ENCODE data around the gene ATG2B.

ATG2B gene

DNA sequence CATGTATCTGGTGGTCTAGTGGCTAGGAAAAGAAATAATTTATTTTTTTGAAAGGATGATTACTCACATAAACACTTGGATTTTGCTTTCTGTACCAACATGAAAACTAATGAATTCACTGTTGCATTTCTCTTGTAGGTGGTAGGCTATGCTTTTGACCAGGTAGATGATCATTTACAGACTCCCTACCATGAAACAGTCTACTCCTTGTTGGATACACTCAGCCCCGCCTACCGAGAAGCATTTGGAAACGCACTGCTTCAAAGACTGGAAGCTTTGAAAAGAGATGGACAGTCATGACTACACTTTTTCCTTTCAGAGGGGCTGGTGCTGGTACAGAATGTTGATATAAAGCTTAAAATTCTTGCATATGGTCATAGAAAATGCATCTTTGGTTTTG lies 22.2 kb upstream of the ATG2B start:
- Histone ChIP-seq H3K36me3 (ENCODE audit: insufficient read depth, low read length) (peaks cover 10% of the 10 kb centered on the region; the same call in 1 of the 2 replicates), H3K9me3 (ENCODE audit: low read depth, low read length) (no peaks in the 10 kb centered on the region), H3K27ac (no peak overlapping the region), H3K4me3 (no peak overlapping the region), H3K9ac (ENCODE audit: insufficient read length) (no peak overlapping the region)
- DNase-seq (ENCODE audit: low read depth, low spot score): no peak
- no peak for TF ChIP-seq EZH2 (IDR thresholded peaks at IDR 0.05)
- TF ChIP-seq POLR2AphosphoS5 (IDR thresholded peaks at IDR 0.05; ENCODE audit: borderline replicate concordance, low read depth, low read length): no peak
- no peak for TF ChIP-seq FOXP2 (optimal IDR thresholded peaks at IDR 0.05; ENCODE audit: control extremely low read depth, extremely low read length, insufficient read depth)

DNA sequence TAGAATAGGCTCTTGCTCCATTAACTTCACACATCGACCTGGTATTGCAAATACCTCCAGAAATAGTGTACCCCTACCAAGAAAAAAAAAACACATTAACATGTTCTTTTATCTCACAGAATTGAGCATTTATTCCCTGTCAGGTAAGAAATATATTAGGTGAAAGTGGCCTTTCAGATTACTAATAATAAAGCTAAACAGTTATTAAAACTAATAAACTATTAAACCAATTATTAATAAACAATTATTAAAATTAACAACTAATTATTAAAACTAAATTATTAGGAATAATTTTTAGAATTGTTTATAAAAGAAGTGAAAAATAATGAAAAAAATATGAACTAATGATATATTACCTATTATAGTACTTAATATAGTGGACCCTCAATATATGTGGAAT lies 21.6 kb upstream of the ATG2B start:
- no peak for DNase-seq (ENCODE audit: low read depth, low spot score)
- Histone ChIP-seq H3K27ac (no peak overlapping the region), H3K4me3 (no peak overlapping the region), H3K36me3 (ENCODE audit: insufficient read depth, low read length) (peaks cover 10% of the 10 kb centered on the region; the same call in 1 of the 2 replicates), H3K9ac (ENCODE audit: insufficient read length) (no peak overlapping the region), H3K9me3 (ENCODE audit: low read depth, low read length) (no peaks in the 10 kb centered on the region)
- TF ChIP-seq EZH2 (IDR thresholded peaks at IDR 0.05) (no peak), FOXP2 (optimal IDR thresholded peaks at IDR 0.05; ENCODE audit: control extremely low read depth, extremely low read length, insufficient read depth) (no peak), POLR2AphosphoS5 (IDR thresholded peaks at IDR 0.05; ENCODE audit: borderline replicate concordance, low read depth, low read length) (no peak)

DNA sequence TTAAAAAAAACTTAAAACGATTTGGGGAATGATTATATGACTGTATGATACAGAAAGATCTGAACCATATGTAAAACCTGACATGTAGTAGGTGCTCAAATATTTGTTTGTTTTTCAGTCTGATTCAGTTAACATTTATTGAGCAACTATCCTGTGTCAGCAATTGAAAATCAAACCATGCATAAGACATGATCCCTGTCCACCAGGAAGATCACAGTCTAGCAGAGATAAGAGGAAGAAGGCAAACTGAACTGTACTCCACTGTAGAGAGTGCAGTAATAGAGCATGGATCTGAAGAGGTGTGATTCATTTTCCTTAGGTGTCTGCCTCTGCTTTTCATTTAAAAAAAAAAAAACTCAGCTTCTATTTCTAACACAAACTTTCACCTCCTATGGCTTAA lies 20.9 kb upstream of the ATG2B start:
- no peaks in the 10 kb centered on the region for H3K9me3 ChIP-seq (ENCODE audit: low read depth, low read length)
- TF ChIP-seq POLR2AphosphoS5 (IDR thresholded peaks at IDR 0.05; ENCODE audit: borderline replicate concordance, low read depth, low read length): no peak
- TF ChIP-seq FOXP2 (optimal IDR thresholded peaks at IDR 0.05; ENCODE audit: control extremely low read depth, extremely low read length, insufficient read depth): no peak
- no peak for TF ChIP-seq EZH2 (IDR thresholded peaks at IDR 0.05)

DNA sequence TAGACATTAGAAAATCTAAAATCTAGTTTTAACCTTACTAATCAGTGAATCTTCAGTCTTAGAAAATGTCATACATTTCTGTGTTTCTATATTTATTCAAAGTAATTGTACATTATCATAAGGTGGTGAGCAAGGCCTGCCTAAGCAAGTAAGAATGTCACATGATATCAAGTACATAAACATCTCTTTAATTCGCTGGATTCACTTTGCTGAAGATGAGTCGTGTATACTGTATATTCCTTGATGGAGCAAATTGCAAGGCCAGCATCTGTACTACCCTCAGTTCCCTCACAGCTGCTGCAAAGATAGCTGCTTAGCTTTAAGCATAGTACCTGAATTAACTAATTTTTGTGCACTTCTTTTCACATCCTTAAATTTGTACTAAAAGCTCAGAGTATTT lies 20.3 kb upstream of the ATG2B start:
- DNase-seq (ENCODE audit: low read depth, low spot score): no peak
- TF ChIP-seq EZH2 (IDR thresholded peaks at IDR 0.05) (no peak), FOXP2 (optimal IDR thresholded peaks at IDR 0.05; ENCODE audit: control extremely low read depth, extremely low read length, insufficient read depth) (no peak), POLR2AphosphoS5 (IDR thresholded peaks at IDR 0.05; ENCODE audit: borderline replicate concordance, low read depth, low read length) (no peak)
- no peak overlapping the region for H3K4me3 ChIP-seq
- H3K9ac ChIP-seq (ENCODE audit: insufficient read length): no peak overlapping the region
- H3K36me3 ChIP-seq (ENCODE audit: insufficient read depth, low read length): peaks cover 10% of the 10 kb centered on the region; the same call in 1 of the 2 replicates
- H3K9me3 ChIP-seq (ENCODE audit: low read depth, low read length): no peaks in the 10 kb centered on the region
- H3K27ac ChIP-seq: no peak overlapping the region

More for the DNA sequence above, 20.9 kb upstream of the ATG2B start:
- Histone ChIP-seq H3K36me3 (ENCODE audit: insufficient read depth, low read length) (peaks cover 10% of the 10 kb centered on the region; the same call in 1 of the 2 replicates), H3K27ac (no peak overlapping the region), H3K4me3 (no peak overlapping the region), H3K9ac (ENCODE audit: insufficient read length) (no peak overlapping the region)
- DNase-seq (ENCODE audit: low read depth, low spot score): no peak

DNA sequence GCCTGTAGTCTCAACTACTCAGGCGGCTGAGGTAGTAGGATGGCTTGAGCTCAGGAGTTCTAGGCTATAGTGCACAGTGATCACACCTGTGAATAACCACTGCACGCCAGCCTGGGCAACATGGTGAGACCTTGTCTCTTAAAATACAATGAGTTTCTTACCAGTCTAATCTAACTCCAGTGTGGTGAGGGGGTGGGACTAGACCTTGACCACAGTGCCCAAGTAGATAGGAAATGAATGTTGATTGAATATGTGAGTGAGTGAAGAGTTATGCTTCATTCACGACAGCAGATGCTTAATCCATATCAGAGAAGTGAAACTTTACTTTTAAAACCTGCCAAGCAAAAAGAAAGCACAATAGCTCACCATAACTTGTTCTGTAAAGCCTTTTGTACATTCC lies 17.6 kb upstream of the ATG2B start:
- no peak for DNase-seq (ENCODE audit: low read depth, low spot score)
- no peak overlapping the region for H3K4me3 ChIP-seq
- peaks cover 7% of the 10 kb centered on the region; the same call in 1 of the 2 replicates for H3K36me3 ChIP-seq (ENCODE audit: insufficient read depth, low read length)
- H3K9ac ChIP-seq (ENCODE audit: insufficient read length): no peak overlapping the region
- H3K27ac ChIP-seq: no peak overlapping the region
- TF ChIP-seq POLR2AphosphoS5 (IDR thresholded peaks at IDR 0.05; ENCODE audit: borderline replicate concordance, low read depth, low read length): no peak
- no peak for TF ChIP-seq EZH2 (IDR thresholded peaks at IDR 0.05)
- no peak for TF ChIP-seq FOXP2 (optimal IDR thresholded peaks at IDR 0.05; ENCODE audit: control extremely low read depth, extremely low read length, insufficient read depth)
- H3K9me3 ChIP-seq (ENCODE audit: low read depth, low read length): no peaks in the 10 kb centered on the region

DNA sequence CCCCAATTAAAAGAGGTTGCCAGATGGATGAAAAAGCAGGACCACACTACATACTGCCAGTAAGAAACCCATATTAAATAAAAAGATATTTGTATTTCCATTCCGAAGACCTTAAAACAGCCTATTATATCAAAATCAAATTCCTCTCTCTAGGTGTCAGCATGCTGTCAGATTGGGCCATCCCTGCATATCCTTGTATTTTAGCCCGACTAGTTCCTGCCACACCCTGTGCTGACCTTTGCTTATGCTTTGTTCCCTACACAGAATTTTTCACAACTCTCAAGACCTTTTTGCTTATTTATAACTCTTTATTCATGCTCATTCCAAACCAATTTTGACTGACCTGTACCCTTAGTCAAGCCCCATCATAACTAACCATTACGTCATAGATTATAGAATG lies 13.0 kb upstream of the ATG2B start:
- H3K9me3 ChIP-seq (ENCODE audit: low read depth, low read length): no peaks in the 10 kb centered on the region
- no peak overlapping the region for H3K4me3 ChIP-seq
- H3K9ac ChIP-seq (ENCODE audit: insufficient read length): no peak overlapping the region
- DNase-seq (ENCODE audit: low read depth, low spot score): no peak
- no peaks in the 10 kb centered on the region for H3K36me3 ChIP-seq (ENCODE audit: insufficient read depth, low read length)
- TF ChIP-seq EZH2 (IDR thresholded peaks at IDR 0.05) (no peak), POLR2AphosphoS5 (IDR thresholded peaks at IDR 0.05; ENCODE audit: borderline replicate concordance, low read depth, low read length) (no peak), FOXP2 (optimal IDR thresholded peaks at IDR 0.05; ENCODE audit: control extremely low read depth, extremely low read length, insufficient read depth) (no peak)
- no peak overlapping the region for H3K27ac ChIP-seq

DNA sequence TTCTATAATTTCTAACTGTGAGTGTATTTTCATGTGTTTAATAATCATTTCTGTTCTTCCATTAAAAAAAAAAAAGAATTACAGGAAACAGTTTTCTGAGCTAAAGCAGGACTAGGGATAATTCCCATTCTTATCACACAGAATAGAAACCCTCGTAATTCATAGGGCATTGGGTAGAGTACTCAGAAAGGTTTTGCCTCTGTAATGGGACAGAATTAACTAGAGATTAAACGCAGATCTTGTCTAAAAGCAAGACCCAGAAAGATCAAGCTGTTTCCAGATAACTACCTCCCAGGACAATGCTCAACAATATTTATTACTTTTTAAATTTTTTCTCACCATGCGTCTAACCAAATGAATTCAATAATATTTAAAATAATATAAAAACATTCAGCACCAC lies 10.4 kb upstream of the ATG2B start:
- no peak overlapping the region for H3K4me3 ChIP-seq
- DNase-seq (ENCODE audit: low read depth, low spot score): no peak
- H3K9ac ChIP-seq (ENCODE audit: insufficient read length): no peak overlapping the region
- TF ChIP-seq FOXP2 (optimal IDR thresholded peaks at IDR 0.05; ENCODE audit: control extremely low read depth, extremely low read length, insufficient read depth) (no peak), POLR2AphosphoS5 (IDR thresholded peaks at IDR 0.05; ENCODE audit: borderline replicate concordance, low read depth, low read length) (no peak), EZH2 (IDR thresholded peaks at IDR 0.05) (no peak)
- H3K9me3 ChIP-seq (ENCODE audit: low read depth, low read length): no peaks in the 10 kb centered on the region
- H3K27ac ChIP-seq: no peak overlapping the region
- H3K36me3 ChIP-seq (ENCODE audit: insufficient read depth, low read length): no peaks in the 10 kb centered on the region

DNA sequence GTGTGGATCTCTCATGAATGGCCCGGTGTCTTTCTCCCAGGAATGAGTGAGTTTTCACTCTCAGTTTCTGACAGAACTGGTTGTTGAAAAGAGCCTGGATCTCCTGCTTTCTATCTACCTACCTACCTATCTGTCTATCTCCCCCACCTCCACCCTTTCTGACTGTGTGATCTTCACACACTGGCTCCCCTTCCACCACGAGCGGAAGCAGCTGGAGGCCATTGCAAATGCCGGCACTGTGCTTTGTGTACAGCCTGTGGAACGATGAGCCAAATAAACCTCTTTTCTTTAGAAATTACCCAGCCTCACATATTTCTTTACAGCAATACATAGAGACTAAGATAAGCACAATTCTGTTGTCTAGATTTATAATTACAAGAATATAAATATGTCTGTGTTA lies 7.4 kb upstream of the ATG2B start:
- no peak overlapping the region for H3K9ac ChIP-seq (ENCODE audit: insufficient read length)
- DNase-seq (ENCODE audit: low read depth, low spot score): no peak
- no peak overlapping the region for H3K27ac ChIP-seq
- H3K9me3 ChIP-seq (ENCODE audit: low read depth, low read length): no peaks in the 10 kb centered on the region
- TF ChIP-seq FOXP2 (optimal IDR thresholded peaks at IDR 0.05; ENCODE audit: control extremely low read depth, extremely low read length, insufficient read depth): no peak
- TF ChIP-seq POLR2AphosphoS5 (IDR thresholded peaks at IDR 0.05; ENCODE audit: borderline replicate concordance, low read depth, low read length): no peak
- no peak for TF ChIP-seq EZH2 (IDR thresholded peaks at IDR 0.05)
- H3K36me3 ChIP-seq (ENCODE audit: insufficient read depth, low read length): no peaks in the 10 kb centered on the region
- H3K4me3 ChIP-seq: no peak overlapping the region

DNA sequence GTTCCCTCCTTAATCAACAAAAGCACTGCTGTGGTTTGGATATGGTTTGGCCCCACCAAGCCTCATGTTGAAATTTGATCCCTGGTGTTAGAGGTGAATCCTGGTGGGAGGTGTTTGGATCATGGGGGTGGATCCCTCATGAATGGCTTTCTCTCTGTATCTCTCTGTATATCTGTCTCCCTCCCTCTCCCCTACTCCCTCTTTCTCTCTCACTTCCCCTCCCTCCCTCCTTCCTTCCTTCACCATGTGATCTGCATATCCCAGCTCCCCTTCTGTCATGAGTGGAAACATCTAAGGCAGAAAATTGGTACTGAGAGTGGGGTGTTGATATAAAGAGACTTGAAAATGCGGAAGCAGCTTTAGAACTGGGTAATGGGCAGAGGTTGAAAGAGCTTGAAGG lies 5.4 kb upstream of the ATG2B start:
- Histone ChIP-seq H3K9ac (ENCODE audit: insufficient read length) (no peak overlapping the region), H3K9me3 (ENCODE audit: low read depth, low read length) (no peaks in the 10 kb centered on the region), H3K4me3 (no peak overlapping the region), H3K27ac (no peak overlapping the region), H3K36me3 (ENCODE audit: insufficient read depth, low read length) (no peaks in the 10 kb centered on the region)
- no peak for TF ChIP-seq EZH2 (IDR thresholded peaks at IDR 0.05)
- no peak for TF ChIP-seq FOXP2 (optimal IDR thresholded peaks at IDR 0.05; ENCODE audit: control extremely low read depth, extremely low read length, insufficient read depth)
- no peak for TF ChIP-seq POLR2AphosphoS5 (IDR thresholded peaks at IDR 0.05; ENCODE audit: borderline replicate concordance, low read depth, low read length)
- no peak for DNase-seq (ENCODE audit: low read depth, low spot score)
